Measurements from ENCODE around the gene KCNN4. TPM values are rescaled to one million over a fixed set of nuclear protein-coding genes. Genes with fewer than 3 reads are reported as not detected.

KCNN4 gene
- total and polyA plus RNA-seq, 10 of the 15 experiments (the other 5 are each of a cell fraction or from before 2014, with no cell fraction given), result 1.4 to 112 (median 77.9) TPM

GRCh38 chr19:43797118-43797517, 16.3 kb upstream of the KCNN4 start:
- H3K9me3 ChIP-seq (replicated peaks; ENCODE audit: control insufficient read depth, insufficient read depth, low read length), result no peaks in the 10 kb centered on the region; the same call in 2 of the 3 replicates
- in situ Hi-C loops (cut with MboI) (no loop called here), intact Hi-C loops (cut with micrococcal nuclease; ENCODE audit: unreplicated experiment) (no loop called here)
- TF ChIP-seq EZH2 (IDR thresholded peaks at IDR 0.05; ENCODE audit: borderline replicate concordance, control insufficient read depth, low read depth, low read length) (no peak), BMI1 (IDR thresholded peaks at IDR 0.05; ENCODE audit: borderline replicate concordance) (no peak), NR2C2 (IDR thresholded peaks at IDR 0.05; ENCODE audit: borderline replicate concordance, control insufficient read depth, insufficient read length, low read depth) (no peak), TCF12 (IDR thresholded peaks at IDR 0.05; ENCODE audit: low read depth, low read length) (no peak), ATF7 (IDR thresholded peaks at IDR 0.05; ENCODE audit: low read depth) (no peak), BCL3 (IDR thresholded peaks at IDR 0.05; ENCODE audit: borderline replicate concordance, insufficient read depth, low read depth, low read length, poor library complexity, severe bottlenecking) (no peak), DPF2 (IDR thresholded peaks at IDR 0.05) (no peak)
- TF ChIP-seq, protein P1, sequence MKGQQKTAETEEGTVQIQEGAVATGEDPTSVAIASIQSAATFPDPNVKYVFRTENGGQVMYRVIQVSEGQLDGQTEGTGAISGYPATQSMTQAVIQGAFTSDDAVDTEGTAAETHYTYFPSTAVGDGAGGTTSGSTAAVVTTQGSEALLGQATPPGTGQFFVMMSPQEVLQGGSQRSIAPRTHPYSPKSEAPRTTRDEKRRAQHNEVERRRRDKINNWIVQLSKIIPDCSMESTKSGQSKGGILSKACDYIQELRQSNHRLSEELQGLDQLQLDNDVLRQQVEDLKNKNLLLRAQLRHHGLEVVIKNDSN (IDR thresholded peaks at IDR 0.05; ENCODE audit: borderline replicate concordance, extremely low read length, insufficient read depth, low read depth, low read length), result no peak
- no peaks in the 10 kb centered on the region for H3K36me3 ChIP-seq (ENCODE audit: control insufficient read depth in 2 of 2, insufficient read depth in 2 of 2, low read length in 1 of 2)
- ChIA-PET CTCF (interaction anchor here (0.9 to 3.2 kb wide), 3 partner anchors 12 to 51 kb away, joined by 3 to 14 read pairs (median 7); no protein-coding TSS in a partner anchor), SMC1A (ENCODE audit: uncharacterized antibody, unreplicated experiment) (interaction anchor here (1.8 kb wide), 1 partner anchor 129 kb away, joined by 4 read pairs; no protein-coding TSS in a partner anchor), RAD21 (ENCODE audit: unreplicated experiment) (interaction anchor here (0.5 to 0.8 kb wide), 2 partner anchors 62 to 129 kb away, joined by 3 to 4 read pairs; no protein-coding TSS in a partner anchor), POLR2A (no interaction called here)
- H3K4me1 ChIP-seq (ENCODE audit: control insufficient read depth, insufficient read depth, low read length), result peaks cover 4% of the 10 kb centered on the region
- H3K79me2 ChIP-seq (ENCODE audit: control insufficient read depth, insufficient read depth, low read length), result no peaks in the 10 kb centered on the region
- DNase-seq (ENCODE audit: low read depth, low spot score) (no peak), FAIRE-seq (no peak), ATAC-seq (no peak)
- no peak overlapping the region for H3K4me2 ChIP-seq (ENCODE audit: control insufficient read depth, insufficient read depth)
- no peak overlapping the region for H3K9ac ChIP-seq (ENCODE audit: control insufficient read depth, insufficient read depth, low read length)
- no peak overlapping the region for H2AFZ ChIP-seq (ENCODE audit: control insufficient read depth, low read depth, low read length)
- WGBS (ENCODE audit: insufficient coverage, insufficient replicate concordance, low lambda C conversion rate, missing lambda C conversion rate), result 52% methylated on average over 6 of the region's 6 CpGs
- 0 out of 2 replicates have a peak, but pooled peaks cover 2% of the 10 kb centered on the region for H4K20me1 ChIP-seq (ENCODE audit: control insufficient read depth, insufficient read depth)
- H3K27me3 ChIP-seq (replicated peaks in 1 of 2; ENCODE audit: control insufficient read depth in 2 of 2, insufficient read depth in 2 of 2, low read length in 1 of 2), result no peaks in the 10 kb centered on the region
- no peak overlapping the region for H3K27ac ChIP-seq (ENCODE audit: control insufficient read depth, insufficient read depth)
- H3K4me3 ChIP-seq, result no peak overlapping the region
- no TSS peak for BruUV-seq (replicated peaks)
